LNCAP (cell line): Measurements from ENCODE around the gene TAS2R5.

ENCODE experiments used
- CTCF ChIP-seq: fragments of 450-650 bp; IDR thresholded peaks from 2 replicates; pipeline ENCODE4 v1.5.1; 2017; ENCODE audit warnings: mild to moderate bottlenecking

TAS2R5 gene

GRCh38 chr7:141840708-141841107 lies 50.7 kb downstream of the TAS2R5 start:
- no peak for TF ChIP-seq CTCF
